SK-N-MC (cell line): ENCODE data around the gene POFUT1.
"Not testable (repeated sequence)": the region's sequence is repeated elsewhere in the genome, so short reads cannot be mapped to it uniquely, and the experiment has no call there.

ENCODE experiments used
- DNase-seq: peaks from one replicate; pipeline ENCODE4 v3.0.0-alpha.2; 2011; ENCODE audit warnings: low read depth, low spot score
- H3K27ac ChIP-seq: fragments of 200-600 bp; sonication (generic); 2 replicates; pipeline ENCODE4 v1.5.1; 2016; ENCODE audit warnings: mixed run types
- H3K36me3 ChIP-seq: fragments of 200-600 bp; sonication (generic); 2 replicates; pipeline ENCODE4 v1.6.1; 2017; ENCODE audit warnings: antibody characterized with exemption, low read length, mixed read lengths; ENCODE audit not compliant: insufficient read depth
- H3K4me3 ChIP-seq: fragments of 200-600 bp; sonication (generic); 2 replicates; pipeline ENCODE4 v1.5.1; 2016
- H3K9ac ChIP-seq: fragments of 200-600 bp; sonication (generic); 2 replicates; pipeline ENCODE4 v1.8.0; 2017; ENCODE audit warnings: mixed run types, mixed read lengths; ENCODE audit not compliant: insufficient read length
- H3K9me3 ChIP-seq: fragments of 200-600 bp; sonication (generic); 2 replicates; pipeline ENCODE4 v1.6.1; 2017; ENCODE audit warnings: low read depth, mild to moderate bottlenecking, antibody characterized with exemption, low read length, moderate library complexity, mixed read lengths
- EZH2 ChIP-seq: fragments of 200-600 bp; sonication (generic); IDR thresholded peaks from one replicate; pipeline ENCODE4 v1.6.1; 2017; ENCODE audit warnings: antibody characterized with exemption
- FOXP2 ChIP-seq: optimal IDR thresholded peaks from 2 replicates; pipeline ENCODE3; 2011; ENCODE audit warnings: mild to moderate bottlenecking, moderate library complexity; ENCODE audit not compliant: insufficient read depth; ENCODE audit errors: extremely low read length, control extremely low read depth
- POLR2AphosphoS5 ChIP-seq: IDR thresholded peaks from 2 replicates; pipeline ENCODE4 v1.6.1; 2012; ENCODE audit warnings: mild to moderate bottlenecking, low read depth, low read length, borderline replicate concordance

Gene POFUT1

DNA sequence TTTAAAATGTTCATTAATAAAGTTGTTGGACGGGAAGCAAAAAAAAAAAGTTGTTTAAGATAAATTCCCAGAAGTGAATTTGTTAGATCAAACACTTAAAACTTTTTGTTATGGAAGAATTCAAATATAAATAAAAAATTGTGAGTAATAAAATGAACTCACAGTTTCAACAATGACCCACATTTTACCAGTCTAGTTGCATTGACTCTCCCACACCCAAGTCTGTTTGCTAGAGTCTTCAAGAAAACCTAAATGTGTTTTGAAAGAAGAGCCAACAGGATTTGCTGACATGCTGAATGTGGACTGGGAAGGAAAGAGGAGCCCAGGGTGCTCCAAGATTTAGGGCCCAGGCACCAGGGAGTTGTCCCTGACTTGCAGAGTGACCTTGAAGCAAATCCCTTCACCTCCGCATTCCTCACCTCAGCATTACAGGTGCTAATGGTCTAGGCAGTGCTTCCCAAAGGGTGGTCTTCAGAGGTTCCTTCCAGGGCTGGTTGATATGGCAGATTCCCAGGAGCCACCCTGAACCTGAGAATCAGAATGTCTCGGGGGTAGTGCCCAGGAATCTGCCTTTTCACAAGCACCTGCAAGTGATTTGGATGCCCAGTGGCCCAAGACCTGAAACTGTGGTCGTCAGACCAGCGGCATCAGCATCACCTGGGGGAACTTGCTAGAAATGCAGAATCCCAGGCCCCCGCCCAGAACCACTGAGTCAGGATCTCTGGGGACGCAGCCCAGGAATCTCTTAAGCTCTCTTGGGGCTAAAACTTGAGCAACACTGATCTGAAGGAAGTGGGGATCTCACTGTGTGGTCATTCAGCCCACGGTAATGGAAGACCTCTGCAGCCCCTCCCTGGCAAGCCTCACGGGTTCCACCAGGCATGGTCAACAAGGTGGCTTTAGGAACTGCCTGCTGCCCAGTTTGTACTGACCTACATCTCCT, 31.1 kb downstream of the POFUT1 start:
- H3K9me3 ChIP-seq: no peaks in the 10 kb centered on the region
- no peak overlapping the region for H3K9ac ChIP-seq
- H3K27ac ChIP-seq: no peak overlapping the region
- DNase-seq: no peak
- H3K36me3 ChIP-seq: peaks cover 29% of the 10 kb centered on the region; the same call in 1 of the 2 replicates
- H3K4me3 ChIP-seq: no peak overlapping the region
- TF ChIP-seq FOXP2: no peak
- TF ChIP-seq POLR2AphosphoS5: no peak; the same call in 1 of the 2 replicates
- no peak for TF ChIP-seq EZH2

GRCh38 chr20:32240205-32240604, 32.5 kb downstream of the POFUT1 start:
- H3K27ac ChIP-seq: no peak overlapping the region
- H3K9me3 ChIP-seq: no peaks in the 10 kb centered on the region
- no peak overlapping the region for H3K4me3 ChIP-seq
- TF ChIP-seq EZH2: no peak
- no peak for TF ChIP-seq POLR2AphosphoS5
- no peak for TF ChIP-seq FOXP2
- H3K36me3 ChIP-seq: peaks cover 16% of the 10 kb centered on the region; the same call in 1 of the 2 replicates
- H3K9ac ChIP-seq: no peak overlapping the region
- no peak for DNase-seq

GRCh38 chr20:32241807-32242206, 34.1 kb downstream of the POFUT1 start:
- Histone ChIP-seq H3K9me3 (no peaks in the 10 kb centered on the region), H3K27ac (no peak overlapping the region), H3K4me3 (no peak overlapping the region), H3K9ac (no peak overlapping the region), H3K36me3 (peaks cover 2% of the 10 kb centered on the region; the same call in 1 of the 2 replicates)
- TF ChIP-seq POLR2AphosphoS5 (no peak), EZH2 (no peak), FOXP2 (no peak)
- DNase-seq: no peak

- no peak for DNase-seq
- Histone ChIP-seq H3K9ac (no peak overlapping the region), H3K36me3 (no peaks in the 10 kb centered on the region), H3K4me3 (no peak overlapping the region), H3K9me3 (no peaks in the 10 kb centered on the region), H3K27ac (no peak overlapping the region)
- TF ChIP-seq FOXP2 (no peak), POLR2AphosphoS5 (no peak), EZH2 (no peak)
Observed at GRCh38 chr20:32244150-32244823, 36.6 kb downstream of the POFUT1 start.

GRCh38 chr20:32244959-32245358, 37.3 kb downstream of the POFUT1 start:
- Histone ChIP-seq H3K9ac (no peak overlapping the region), H3K4me3 (no peak overlapping the region), H3K36me3 (no peaks in the 10 kb centered on the region), H3K27ac (no peak overlapping the region), H3K9me3 (no peaks in the 10 kb centered on the region)
- TF ChIP-seq EZH2 (no peak), FOXP2 (no peak), POLR2AphosphoS5 (no peak)
- DNase-seq: no peak

- not testable (repeated sequence) for DNase-seq, H3K36me3 ChIP-seq, H3K4me3 ChIP-seq, H3K27ac ChIP-seq, H3K9ac ChIP-seq, H3K9me3 ChIP-seq
Observed at GRCh38 chr20:32246208-32246607, 38.5 kb downstream of the POFUT1 start.

DNA sequence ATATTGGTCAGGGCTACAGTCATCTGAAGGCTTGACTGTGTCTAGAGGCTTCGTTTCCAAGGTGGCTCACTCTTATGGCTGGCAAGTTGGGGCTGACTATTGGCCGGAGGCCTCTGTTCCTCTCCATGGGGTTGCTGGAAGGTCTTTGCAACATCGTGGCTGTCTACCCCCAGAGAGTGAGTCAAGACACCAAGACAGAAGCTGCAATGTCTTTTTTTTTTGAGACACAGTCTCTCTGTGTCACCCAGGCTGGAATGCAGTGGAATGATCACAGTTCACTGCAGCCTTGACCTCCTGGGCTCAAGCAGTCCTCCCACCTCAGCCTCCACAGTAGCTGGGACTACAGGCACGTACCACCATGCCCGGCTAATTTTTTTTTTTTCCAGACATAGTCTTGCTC, 40.4 kb downstream of the POFUT1 start:
- H3K36me3 ChIP-seq: no peaks in the 10 kb centered on the region
- no peak overlapping the region for H3K9ac ChIP-seq
- no peaks in the 10 kb centered on the region for H3K9me3 ChIP-seq
- no peak for TF ChIP-seq FOXP2
- TF ChIP-seq EZH2: no peak
- TF ChIP-seq POLR2AphosphoS5: no peak
- no peak overlapping the region for H3K27ac ChIP-seq
- H3K4me3 ChIP-seq: no peak overlapping the region
- DNase-seq: no peak

GRCh38 chr20:32249030-32249738, 41.5 kb downstream of the POFUT1 start:
- DNase-seq: no peak

More at GRCh38 chr20:32249030-32249738, 41.5 kb downstream of the POFUT1 start:
- no peak overlapping the region for H3K9ac ChIP-seq
- no peak overlapping the region for H3K27ac ChIP-seq
- H3K4me3 ChIP-seq: no peak overlapping the region
- no peaks in the 10 kb centered on the region for H3K36me3 ChIP-seq
- TF ChIP-seq EZH2: no peak
- no peak for TF ChIP-seq FOXP2
- TF ChIP-seq POLR2AphosphoS5: no peak
- no peaks in the 10 kb centered on the region for H3K9me3 ChIP-seq
